ENCODE data around the gene ARPP19. TPM values are rescaled to one million over a fixed set of nuclear protein-coding genes. Genes with fewer than 3 reads are reported as not detected.
A peak's percentile ranks its signal among the peaks of the same experiment; 100 is the strongest.

Gene ARPP19
- polyA plus RNA-seq (2013, experiment 1 of 2): 119 TPM
- polyA plus RNA-seq (2013, experiment 2 of 2): 123 TPM

GRCh38 chr15:52568601-52569585 lies at the start of gene ARPP19:
TSS of gene ARPP19 (minus strand) at chr15:52569030. CDS start at chr15:52568892, 138 bp downstream.
- H3K18ac ChIP-seq (ENCODE audit: low read length): peak within 1 kb of the TSS; percentile 98
- H2BK120ac ChIP-seq (ENCODE audit: low read depth, low read length): peak within 1 kb of the TSS; percentile 82
- H3K27me3 ChIP-seq (ENCODE audit: control insufficient read depth in 3 of 3, insufficient read depth in 3 of 3, low read depth in 1 of 3, low read length in 3 of 3): no peaks in the 10 kb centered on the region
- H3K9ac ChIP-seq (ENCODE audit: low read depth, low read length, poor library complexity): peak within 1 kb of the TSS; percentile 93
- peak within 1 kb of the TSS; percentile 72 for H4K8ac ChIP-seq (ENCODE audit: low read depth, low read length)
- H3K27ac ChIP-seq (replicated peaks; ENCODE audit: low read length): peak within 1 kb of the TSS; percentile 95
- H3K79me1 ChIP-seq (ENCODE audit: low read depth, low read length): peaks cover 4% of the 10 kb centered on the region
- peaks cover 0 to 4% of the 10 kb centered on the region in 2 donors for H3K9me3 ChIP-seq (replicated peaks in 1 of 2; ENCODE audit: control insufficient read depth in 2 of 2, insufficient read depth in 1 of 2, low read depth in 1 of 2, low read length in 2 of 2)
- peaks cover 3% of the 10 kb centered on the region in 2 donors for H3K4me1 ChIP-seq (ENCODE audit: control insufficient read depth in 2 of 2, insufficient read depth in 1 of 2, low read depth in 1 of 2, low read length in 2 of 2)
- no CpG with 5 or more reads among the region's 82 CpGs for WGBS, 2 donors (ENCODE audit: extremely low coverage in 2 of 2, insufficient read length in 2 of 2, insufficient replicate concordance in 1 of 2)
- peaks cover 0 to 10% of the 10 kb centered on the region in 2 donors for H3K36me3 ChIP-seq (replicated peaks in 1 of 2; ENCODE audit: control insufficient read depth in 2 of 2, insufficient read depth in 2 of 2, low read length in 2 of 2)
- H3K4me2 ChIP-seq (ENCODE audit: insufficient read depth, low read length, poor library complexity, severe bottlenecking): peak within 1 kb of the TSS; percentile 64
- H3K23ac ChIP-seq (ENCODE audit: low read depth, low read length, poor library complexity): peak within 1 kb of the TSS; percentile 92
- peak within 1 kb of the TSS; percentile 81 for H3K4ac ChIP-seq (ENCODE audit: low read length)
- H2BK15ac ChIP-seq (ENCODE audit: low read length): no peak within 1 kb of the TSS
- peak within 1 kb of the TSS; percentile 75 for H3K14ac ChIP-seq (ENCODE audit: low read length)
- H4K91ac ChIP-seq (ENCODE audit: low read depth, low read length, poor library complexity): peak within 1 kb of the TSS; percentile 31
- no peak within 1 kb of the TSS for H2BK12ac ChIP-seq (ENCODE audit: low read length)
- peak within 1 kb of the TSS; percentile 95 for H2AK5ac ChIP-seq (ENCODE audit: low read depth, low read length)
- peak within 1 kb of the TSS; percentile 69 to 92 for H3K4me3 ChIP-seq (ENCODE audit: low read length in 2 of 2)
- DNase-seq (ENCODE audit: low spot score): peak; percentile 90
- H2BK5ac ChIP-seq (ENCODE audit: low read length): peak within 1 kb of the TSS; percentile 91
- peak within 1 kb of the TSS; percentile 87 for H2AFZ ChIP-seq (ENCODE audit: low read length)

- Histone ChIP-seq H3K27me3 (ENCODE audit: control insufficient read depth in 3 of 3, insufficient read depth in 3 of 3, low read depth in 1 of 3, low read length in 3 of 3) (no peaks in the 10 kb centered on the region), H3K36me3 (replicated peaks in 1 of 2; ENCODE audit: control insufficient read depth in 2 of 2, insufficient read depth in 2 of 2, low read length in 2 of 2) (peaks cover 0 to 4% of the 10 kb centered on the region in 2 donors), H2AK5ac (ENCODE audit: low read depth, low read length) (no peak overlapping the region), H4K8ac (ENCODE audit: low read depth, low read length) (no peak overlapping the region), H2BK15ac (ENCODE audit: low read length) (no peak overlapping the region), H3K79me1 (ENCODE audit: low read depth, low read length) (no peaks in the 10 kb centered on the region), H3K4me3 (ENCODE audit: low read length in 2 of 2) (no peak overlapping the region), H4K91ac (ENCODE audit: low read depth, low read length, poor library complexity) (no peak overlapping the region), H2BK12ac (ENCODE audit: low read length) (no peak overlapping the region), H3K4ac (ENCODE audit: low read length) (no peak overlapping the region), H3K9ac (ENCODE audit: low read depth, low read length, poor library complexity) (no peak overlapping the region), H3K27ac (replicated peaks; ENCODE audit: low read length) (no peak overlapping the region), H3K4me1 (ENCODE audit: control insufficient read depth in 2 of 2, insufficient read depth in 1 of 2, low read depth in 1 of 2, low read length in 2 of 2) (no peaks in the 10 kb centered on the region), H2AFZ (ENCODE audit: low read length) (no peak overlapping the region), H2BK120ac (ENCODE audit: low read depth, low read length) (no peak overlapping the region), H3K23ac (ENCODE audit: low read depth, low read length, poor library complexity) (no peak overlapping the region), H3K14ac (ENCODE audit: low read length) (no peak overlapping the region), H3K18ac (ENCODE audit: low read length) (no peak overlapping the region), H3K9me3 (replicated peaks in 1 of 2; ENCODE audit: control insufficient read depth in 2 of 2, insufficient read depth in 1 of 2, low read depth in 1 of 2, low read length in 2 of 2) (no peaks in the 10 kb centered on the region), H2BK5ac (ENCODE audit: low read length) (no peak overlapping the region), H3K4me2 (ENCODE audit: insufficient read depth, low read length, poor library complexity, severe bottlenecking) (no peak overlapping the region)
- DNase-seq (ENCODE audit: low spot score): no peak
- no CpG with 5 or more reads among the region's 1 CpG for WGBS, 2 donors (ENCODE audit: extremely low coverage in 2 of 2, insufficient read length in 2 of 2, insufficient replicate concordance in 1 of 2)
Measured at GRCh38 chr15:52617026-52617425, 48.2 kb upstream of the ARPP19 start.

- WGBS, 2 donors (ENCODE audit: extremely low coverage in 2 of 2, insufficient read length in 2 of 2, insufficient replicate concordance in 1 of 2): no CpG with 5 or more reads among the region's 2 CpGs
- H2BK12ac ChIP-seq (ENCODE audit: low read length): no peak overlapping the region
Measured at GRCh38 chr15:52615302-52615701, 46.5 kb upstream of the ARPP19 start.

GRCh38 chr15:52609593-52609992 lies 40.8 kb upstream of the ARPP19 start:
- Histone ChIP-seq H3K27me3 (ENCODE audit: control insufficient read depth in 3 of 3, insufficient read depth in 3 of 3, low read depth in 1 of 3, low read length in 3 of 3) (no peaks in the 10 kb centered on the region), H3K4me1 (ENCODE audit: control insufficient read depth in 2 of 2, insufficient read depth in 1 of 2, low read depth in 1 of 2, low read length in 2 of 2) (no peaks in the 10 kb centered on the region), H3K9ac (ENCODE audit: low read depth, low read length, poor library complexity) (no peak overlapping the region), H4K91ac (ENCODE audit: low read depth, low read length, poor library complexity) (no peak overlapping the region), H3K23ac (ENCODE audit: low read depth, low read length, poor library complexity) (no peak overlapping the region), H2BK120ac (ENCODE audit: low read depth, low read length) (no peak overlapping the region), H3K4ac (ENCODE audit: low read length) (no peak overlapping the region), H2BK12ac (ENCODE audit: low read length) (no peak overlapping the region), H3K36me3 (replicated peaks in 1 of 2; ENCODE audit: control insufficient read depth in 2 of 2, insufficient read depth in 2 of 2, low read length in 2 of 2) (peaks cover 3 to 53% of the 10 kb centered on the region in 2 donors), H2BK5ac (ENCODE audit: low read length) (no peak overlapping the region), H2AFZ (ENCODE audit: low read length) (no peak overlapping the region), H3K4me2 (ENCODE audit: insufficient read depth, low read length, poor library complexity, severe bottlenecking) (no peak overlapping the region), H3K18ac (ENCODE audit: low read length) (no peak overlapping the region), H3K4me3 (ENCODE audit: low read length in 2 of 2) (no peak overlapping the region), H2AK5ac (ENCODE audit: low read depth, low read length) (no peak overlapping the region), H3K9me3 (replicated peaks in 1 of 2; ENCODE audit: control insufficient read depth in 2 of 2, insufficient read depth in 1 of 2, low read depth in 1 of 2, low read length in 2 of 2) (peaks cover 0 to 20% of the 10 kb centered on the region in 2 donors), H2BK15ac (ENCODE audit: low read length) (no peak overlapping the region), H3K14ac (ENCODE audit: low read length) (no peak overlapping the region), H3K27ac (replicated peaks; ENCODE audit: low read length) (no peak overlapping the region), H3K79me1 (ENCODE audit: low read depth, low read length) (no peaks in the 10 kb centered on the region), H4K8ac (ENCODE audit: low read depth, low read length) (no peak overlapping the region)
- no CpG with 5 or more reads among the region's 5 CpGs for WGBS, 2 donors (ENCODE audit: extremely low coverage in 2 of 2, insufficient read length in 2 of 2, insufficient replicate concordance in 1 of 2)
- DNase-seq (ENCODE audit: low spot score): no peak

More at GRCh38 chr15:52615302-52615701, 46.5 kb upstream of the ARPP19 start:
- H2BK120ac ChIP-seq (ENCODE audit: low read depth, low read length): no peak overlapping the region
- H3K4me1 ChIP-seq (ENCODE audit: control insufficient read depth in 2 of 2, insufficient read depth in 1 of 2, low read depth in 1 of 2, low read length in 2 of 2): no peaks in the 10 kb centered on the region
- no peak overlapping the region for H3K9ac ChIP-seq (ENCODE audit: low read depth, low read length, poor library complexity)
- H2BK15ac ChIP-seq (ENCODE audit: low read length): no peak overlapping the region
- no peak overlapping the region for H3K4ac ChIP-seq (ENCODE audit: low read length)
- no peak overlapping the region for H3K23ac ChIP-seq (ENCODE audit: low read depth, low read length, poor library complexity)
- H3K4me2 ChIP-seq (ENCODE audit: insufficient read depth, low read length, poor library complexity, severe bottlenecking): no peak overlapping the region
- H3K27me3 ChIP-seq (ENCODE audit: control insufficient read depth in 3 of 3, insufficient read depth in 3 of 3, low read depth in 1 of 3, low read length in 3 of 3): no peaks in the 10 kb centered on the region
- peaks cover 0 to 3% of the 10 kb centered on the region in 2 donors for H3K9me3 ChIP-seq (replicated peaks in 1 of 2; ENCODE audit: control insufficient read depth in 2 of 2, insufficient read depth in 1 of 2, low read depth in 1 of 2, low read length in 2 of 2)
- peaks cover 0 to 13% of the 10 kb centered on the region in 2 donors for H3K36me3 ChIP-seq (replicated peaks in 1 of 2; ENCODE audit: control insufficient read depth in 2 of 2, insufficient read depth in 2 of 2, low read length in 2 of 2)
- no peak overlapping the region for H3K14ac ChIP-seq (ENCODE audit: low read length)
- H2BK5ac ChIP-seq (ENCODE audit: low read length): no peak overlapping the region
- no peak overlapping the region for H4K8ac ChIP-seq (ENCODE audit: low read depth, low read length)
- H2AK5ac ChIP-seq (ENCODE audit: low read depth, low read length): no peak overlapping the region
- H3K79me1 ChIP-seq (ENCODE audit: low read depth, low read length): no peaks in the 10 kb centered on the region
- no peak for DNase-seq (ENCODE audit: low spot score)
- no peak overlapping the region for H2AFZ ChIP-seq (ENCODE audit: low read length)
- no peak overlapping the region for H4K91ac ChIP-seq (ENCODE audit: low read depth, low read length, poor library complexity)
- H3K4me3 ChIP-seq (ENCODE audit: low read length in 2 of 2): no peak overlapping the region
- no peak overlapping the region for H3K27ac ChIP-seq (replicated peaks; ENCODE audit: low read length)
- H3K18ac ChIP-seq (ENCODE audit: low read length): no peak overlapping the region
